ENCODE results near the gene CACNG1.

DNA sequence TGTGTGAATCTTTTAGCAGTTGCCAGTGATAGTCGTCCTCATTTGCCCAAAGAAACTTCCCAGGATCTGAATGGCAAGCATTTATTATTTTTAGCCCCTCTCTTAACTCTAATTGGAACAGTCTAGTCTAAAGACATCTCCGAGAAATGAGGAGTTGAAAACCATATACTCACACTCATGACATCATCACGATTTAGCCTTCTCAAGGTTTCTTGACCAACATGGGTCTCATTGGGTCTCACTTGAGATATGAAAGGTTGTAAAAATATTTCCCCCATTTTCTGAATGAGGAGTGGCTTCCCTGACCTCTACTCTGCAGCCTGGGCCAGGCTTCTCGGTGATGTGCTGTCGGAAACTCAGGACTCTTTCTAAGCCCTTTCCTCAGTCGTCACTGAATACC, 37.1 kb upstream of the CACNG1 start:
- TF ChIP-seq, protein P1, sequence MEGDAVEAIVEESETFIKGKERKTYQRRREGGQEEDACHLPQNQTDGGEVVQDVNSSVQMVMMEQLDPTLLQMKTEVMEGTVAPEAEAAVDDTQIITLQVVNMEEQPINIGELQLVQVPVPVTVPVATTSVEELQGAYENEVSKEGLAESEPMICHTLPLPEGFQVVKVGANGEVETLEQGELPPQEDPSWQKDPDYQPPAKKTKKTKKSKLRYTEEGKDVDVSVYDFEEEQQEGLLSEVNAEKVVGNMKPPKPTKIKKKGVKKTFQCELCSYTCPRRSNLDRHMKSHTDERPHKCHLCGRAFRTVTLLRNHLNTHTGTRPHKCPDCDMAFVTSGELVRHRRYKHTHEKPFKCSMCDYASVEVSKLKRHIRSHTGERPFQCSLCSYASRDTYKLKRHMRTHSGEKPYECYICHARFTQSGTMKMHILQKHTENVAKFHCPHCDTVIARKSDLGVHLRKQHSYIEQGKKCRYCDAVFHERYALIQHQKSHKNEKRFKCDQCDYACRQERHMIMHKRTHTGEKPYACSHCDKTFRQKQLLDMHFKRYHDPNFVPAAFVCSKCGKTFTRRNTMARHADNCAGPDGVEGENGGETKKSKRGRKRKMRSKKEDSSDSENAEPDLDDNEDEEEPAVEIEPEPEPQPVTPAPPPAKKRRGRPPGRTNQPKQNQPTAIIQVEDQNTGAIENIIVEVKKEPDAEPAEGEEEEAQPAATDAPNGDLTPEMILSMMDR (IDR thresholded peaks at IDR 0.05), result no peak
- no peak for TF ChIP-seq POLR2A (IDR thresholded peaks at IDR 0.05)
